Glutamatergic neuron (in vitro differentiated cells): Measurements from ENCODE around the gene LAMB4. TPM values are rescaled to one million over a fixed set of nuclear protein-coding genes. Genes with fewer than 3 reads are reported as not detected.

ENCODE experiments used
- DNase-seq: peaks from one replicate; pipeline ENCODE4 v3.0.0; 2022
- H3K27ac Mint-ChIP-seq: one replicate; pipeline ENCODE4 v1.8.0; 2020; ENCODE audit warnings: mild to moderate bottlenecking, mixed read lengths, inconsistent platforms; ENCODE audit not compliant: unreplicated experiment
- H3K27me3 Mint-ChIP-seq: one replicate; pipeline ENCODE4 v1.8.0; 2020; ENCODE audit warnings: mild to moderate bottlenecking, moderate library complexity, mixed read lengths, inconsistent platforms; ENCODE audit not compliant: unreplicated experiment
- H3K36me3 Mint-ChIP-seq: one replicate; pipeline ENCODE4 v1.8.0; 2020; ENCODE audit warnings: mild to moderate bottlenecking, mixed read lengths, inconsistent platforms; ENCODE audit not compliant: unreplicated experiment
- H3K4me1 Mint-ChIP-seq: one replicate; pipeline ENCODE4 v1.8.0; 2020; ENCODE audit warnings: mild to moderate bottlenecking, low read depth, mixed read lengths, inconsistent platforms; ENCODE audit not compliant: unreplicated experiment
- H3K4me3 Mint-ChIP-seq: one replicate; pipeline ENCODE4 v1.8.0; 2020; ENCODE audit warnings: mild to moderate bottlenecking, mixed read lengths, inconsistent platforms; ENCODE audit not compliant: unreplicated experiment
- H3K9me3 Mint-ChIP-seq: one replicate; pipeline ENCODE4 v1.8.0; 2020; ENCODE audit warnings: mild to moderate bottlenecking, moderate library complexity, mixed read lengths, inconsistent platforms; ENCODE audit not compliant: unreplicated experiment
- CTCF ChIP-seq: fragments of 200-600 bp; sonication (generic); IDR thresholded peaks from one replicate; pipeline ENCODE4 v1.5.0; 2021; ENCODE audit not compliant: partially characterized antibody, unreplicated experiment
- total RNA-seq: library from RNA; stranded (reverse); fragmentation: NEBNext Ultra II Directional; extraction: Animal tissue kit (Norgen Biotek cat#: 25700); gene quantifications from one replicate; pipeline ENCODE4 v1.2.1, GENCODE V29; 2021; ENCODE audit not compliant: unreplicated experiment

Gene LAMB4
- total RNA-seq, 1 donor from 2014 or later = not detected

GRCh38 chr7:107998660-107999480 is 131.3 kb downstream of the LAMB4 start:
- peak overlapping the region; percentile 75 for H3K4me3 Mint-ChIP-seq
- no peaks in the 10 kb centered on the region for H3K36me3 Mint-ChIP-seq
- H3K9me3 Mint-ChIP-seq = peaks cover 14% of the 10 kb centered on the region
- H3K4me1 Mint-ChIP-seq = peaks cover 43% of the 10 kb centered on the region
- peak overlapping the region; percentile 17 for H3K27ac Mint-ChIP-seq
- H3K27me3 Mint-ChIP-seq = peaks cover 19% of the 10 kb centered on the region
- no peak for TF ChIP-seq CTCF
- DNase-seq = no peak

GRCh38 chr7:107998150-107998549 is 132.0 kb downstream of the LAMB4 start:
- peak overlapping the region; percentile 56 for H3K4me3 Mint-ChIP-seq
- no peaks in the 10 kb centered on the region for H3K36me3 Mint-ChIP-seq
- H3K27me3 Mint-ChIP-seq = peaks cover 14% of the 10 kb centered on the region
- peaks cover 43% of the 10 kb centered on the region for H3K4me1 Mint-ChIP-seq
- H3K9me3 Mint-ChIP-seq = peaks cover 16% of the 10 kb centered on the region
- TF ChIP-seq CTCF = no peak
- no peak for DNase-seq
- H3K27ac Mint-ChIP-seq = peak overlapping the region; percentile 11

- DNase-seq = no peak
- Mint-ChIP-seq H3K4me3 (peak overlapping the region; percentile 67), H3K9me3 (peaks cover 7% of the 10 kb centered on the region), H3K36me3 (peaks cover 5% of the 10 kb centered on the region), H3K27me3 (no peaks in the 10 kb centered on the region), H3K27ac (peak overlapping the region; percentile 65), H3K4me1 (peaks cover 47% of the 10 kb centered on the region)
- TF ChIP-seq CTCF = no peak
These were observed 133.9 kb downstream of the LAMB4 start for GRCh38 chr7:107996072-107996882.

- peak overlapping the region; percentile 67 for H3K4me3 Mint-ChIP-seq
- peaks cover 5% of the 10 kb centered on the region for H3K36me3 Mint-ChIP-seq
- peak overlapping the region; percentile 65 for H3K27ac Mint-ChIP-seq
- no peaks in the 10 kb centered on the region for H3K27me3 Mint-ChIP-seq
- no peak for DNase-seq
- peaks cover 2% of the 10 kb centered on the region for H3K9me3 Mint-ChIP-seq
- no peak for TF ChIP-seq CTCF
- H3K4me1 Mint-ChIP-seq = peaks cover 52% of the 10 kb centered on the region
These were observed 134.7 kb downstream of the LAMB4 start for GRCh38 chr7:107995184-107996071.
